NCI-H2227 (cell line): ENCODE measurements around the gene INTS3.
"Not testable (repeated sequence)": the region's sequence is repeated elsewhere in the genome, so short reads cannot be mapped to it uniquely, and the experiment has no call there.

Experiments used
- DNase-seq: peaks from one replicate; lab custom pipeline; 2025; ENCODE audit not compliant: unreplicated experiment; lab: John Stamatoyannopoulos, UW

Gene INTS3

GRCh38 chr1:153705484-153705883, 22.4 kb upstream of the INTS3 start:
- no peak for DNase-seq

GRCh38 chr1:153711026-153711425, 16.8 kb upstream of the INTS3 start:
- no peak for DNase-seq

GRCh38 chr1:153716211-153716610, 11.6 kb upstream of the INTS3 start:
- not testable (repeated sequence) for DNase-seq

GRCh38 chr1:153717330-153717729, 10.5 kb upstream of the INTS3 start:
- DNase-seq: no peak

GRCh38 chr1:153723687-153724086, 4.2 kb upstream of the INTS3 start:
- no peak for DNase-seq

- DNase-seq: not testable (repeated sequence)
Observed at GRCh38 chr1:153724634-153725033, 3.2 kb upstream of the INTS3 start.

- peak; percentile 69 for DNase-seq
Observed at GRCh38 chr1:153728305-153729066, 636 bp downstream of the INTS3 start.

GRCh38 chr1:153730468-153730988, 2.7 kb downstream of the INTS3 start:
- DNase-seq: no peak

- no peak for DNase-seq
Observed at GRCh38 chr1:153733970-153734369, 6.1 kb downstream of the INTS3 start.

- DNase-seq: no peak
Observed at GRCh38 chr1:153734396-153735089, 6.7 kb downstream of the INTS3 start.

- peak; percentile 30 for DNase-seq
Observed at GRCh38 chr1:153735090-153735420, 7.2 kb downstream of the INTS3 start.

GRCh38 chr1:153741986-153742385, 14.1 kb downstream of the INTS3 start:
- DNase-seq: no peak

GRCh38 chr1:153742411-153743142, 14.7 kb downstream of the INTS3 start:
- DNase-seq: no peak

- no peak for DNase-seq
Observed at GRCh38 chr1:153745417-153745816, 17.6 kb downstream of the INTS3 start.

GRCh38 chr1:153746174-153746573, 18.3 kb downstream of the INTS3 start:
- no peak for DNase-seq

- DNase-seq: no peak
Observed at GRCh38 chr1:153748903-153749302, 21.1 kb downstream of the INTS3 start.

GRCh38 chr1:153749408-153750005, 21.7 kb downstream of the INTS3 start:
- DNase-seq: peak; percentile 89

GRCh38 chr1:153750026-153750995, 22.5 kb downstream of the INTS3 start:
- DNase-seq: no peak

- no peak for DNase-seq
Observed at GRCh38 chr1:153752072-153752471, 24.2 kb downstream of the INTS3 start.

- no peak for DNase-seq
Observed at GRCh38 chr1:153752571-153753195, 24.8 kb downstream of the INTS3 start.
